ENCODE results near the gene CDHR2.
"Not testable (repeated sequence)": the region's sequence is repeated elsewhere in the genome, so short reads cannot be mapped to it uniquely, and the experiment has no call there.

CDHR2 gene

GRCh38 chr5:176564002-176564401 is 14.9 kb downstream of the CDHR2 start:
- DNase-seq (ENCODE audit: low read depth in 3 of 3, low spot score in 1 of 3), result no peak

- no peak for DNase-seq (ENCODE audit: low read depth in 3 of 3, low spot score in 1 of 3)
Observed at GRCh38 chr5:176565760-176566288, 16.7 kb downstream of the CDHR2 start.

- no peak for DNase-seq (ENCODE audit: low read depth in 3 of 3, low spot score in 1 of 3)
Observed at GRCh38 chr5:176568657-176569056, 19.5 kb downstream of the CDHR2 start.

- DNase-seq (ENCODE audit: low read depth in 3 of 3, low spot score in 1 of 3), result no peak
Observed at GRCh38 chr5:176570044-176570443, 20.9 kb downstream of the CDHR2 start.

- DNase-seq (ENCODE audit: low read depth in 3 of 3, low spot score in 1 of 3), result peak; percentile 52 to 76 (median 55)
Observed at GRCh38 chr5:176573564-176574296, 24.6 kb downstream of the CDHR2 start.

GRCh38 chr5:176574297-176574591 is 25.1 kb downstream of the CDHR2 start:
- no peak for DNase-seq (ENCODE audit: low read depth in 3 of 3, low spot score in 1 of 3)

- DNase-seq (ENCODE audit: low read depth in 3 of 3, low spot score in 1 of 3), result no peak
Observed at GRCh38 chr5:176575066-176575465, 25.9 kb downstream of the CDHR2 start.

GRCh38 chr5:176575488-176576422 is 26.6 kb downstream of the CDHR2 start:
- no peak for DNase-seq (ENCODE audit: low read depth in 3 of 3, low spot score in 1 of 3)

- no peak for DNase-seq (ENCODE audit: low read depth in 3 of 3, low spot score in 1 of 3)
Observed at GRCh38 chr5:176577312-176578176, 28.4 kb downstream of the CDHR2 start.

GRCh38 chr5:176578391-176578808 is 29.3 kb downstream of the CDHR2 start:
- no peak for DNase-seq (ENCODE audit: low read depth in 3 of 3, low spot score in 1 of 3)

- no peak for DNase-seq (ENCODE audit: low read depth in 3 of 3, low spot score in 1 of 3)
Observed at GRCh38 chr5:176579323-176579722, 30.2 kb downstream of the CDHR2 start.

GRCh38 chr5:176581361-176581760 is 32.2 kb downstream of the CDHR2 start:
- DNase-seq (ENCODE audit: low read depth in 3 of 3, low spot score in 1 of 3), result no peak

- no peak for DNase-seq (ENCODE audit: low read depth in 3 of 3, low spot score in 1 of 3)
Observed at GRCh38 chr5:176583076-176583475, 33.9 kb downstream of the CDHR2 start.

GRCh38 chr5:176587398-176587797 is 38.3 kb downstream of the CDHR2 start:
- DNase-seq (ENCODE audit: low read depth in 3 of 3, low spot score in 1 of 3), result no peak

- no peak for DNase-seq (ENCODE audit: low read depth in 3 of 3, low spot score in 1 of 3)
Observed at GRCh38 chr5:176588297-176588696, 39.2 kb downstream of the CDHR2 start.

- no peak for DNase-seq (ENCODE audit: low read depth in 3 of 3, low spot score in 1 of 3)
Observed at GRCh38 chr5:176589039-176589769, 40.1 kb downstream of the CDHR2 start.

- no peak for DNase-seq (ENCODE audit: low read depth in 3 of 3, low spot score in 1 of 3)
Observed at GRCh38 chr5:176590035-176590717, 41.0 kb downstream of the CDHR2 start.

GRCh38 chr5:176591667-176592066 is 42.5 kb downstream of the CDHR2 start:
- not testable (repeated sequence) for DNase-seq (ENCODE audit: low read depth in 3 of 3, low spot score in 1 of 3)

- no peak for DNase-seq (ENCODE audit: low read depth in 3 of 3, low spot score in 1 of 3)
Observed at GRCh38 chr5:176592573-176592972, 43.4 kb downstream of the CDHR2 start.

All from stimulated activated CD4-positive, alpha-beta T cell treated with anti-CD3 and anti-CD28 coated beads, TNF-alpha, amount 100 ng/mL, for 1 hour (primary cell).